Globus pallidus (tissue), 1 donor: ENCODE data around the gene ELOVL2.
"Not testable (repeated sequence)": the region's sequence is repeated elsewhere in the genome, so short reads cannot be mapped to it uniquely, and the experiment has no call there.

Source experiments
- DNase-seq: peaks from one replicate; pipeline ENCODE4 v3.0.0-alpha.2; 2015; ENCODE audit warnings: low spot score

Gene ELOVL2

DNA sequence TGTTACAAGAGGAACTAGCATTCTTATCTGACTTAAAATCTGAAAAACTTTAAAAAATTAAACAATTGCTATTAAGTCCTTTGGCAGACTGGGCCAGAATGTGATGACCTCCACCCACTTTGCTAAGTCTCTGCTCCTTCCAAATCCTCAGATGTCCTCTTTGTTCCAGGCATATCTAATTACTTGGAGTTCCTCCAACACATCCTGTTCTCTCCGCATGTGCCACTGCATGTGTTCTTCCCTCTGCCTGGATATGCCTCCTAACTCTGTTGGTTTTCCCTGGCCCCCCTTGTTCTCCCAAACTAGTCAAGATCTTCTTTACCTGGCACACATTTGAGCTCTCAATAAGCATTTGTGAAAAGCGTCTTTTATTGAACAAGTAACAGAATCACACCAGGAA is 23.1 kb downstream of the ELOVL2 start:
- DNase-seq = no peak

- no peak for DNase-seq
Measured at GRCh38 chr6:11018225-11018624, 25.9 kb downstream of the ELOVL2 start.

- DNase-seq = no peak
Measured at GRCh38 chr6:11017090-11017489, 27.0 kb downstream of the ELOVL2 start.

DNA sequence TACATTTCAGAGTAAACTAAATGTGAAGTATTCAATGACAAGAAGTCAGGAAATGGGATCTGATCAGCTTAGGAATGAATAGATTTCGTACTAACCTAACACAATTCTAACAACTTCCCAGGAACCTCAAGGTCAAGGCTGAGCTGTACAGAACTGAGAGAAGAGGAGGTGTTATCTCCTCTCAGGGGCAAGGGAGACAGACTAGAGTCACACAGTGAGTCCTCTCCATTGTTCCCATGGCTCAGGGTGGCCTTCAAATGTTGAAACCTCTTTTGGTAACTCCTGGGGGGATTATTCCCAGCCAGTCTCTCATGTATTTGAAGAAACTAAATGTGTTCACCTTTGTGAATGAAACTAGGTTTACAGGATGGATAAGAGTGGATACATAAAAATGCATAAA is 27.7 kb downstream of the ELOVL2 start:
- DNase-seq = no peak

GRCh38 chr6:11015102-11015501 is 29.0 kb downstream of the ELOVL2 start:
- DNase-seq = no peak

GRCh38 chr6:11013721-11014070 is 30.4 kb downstream of the ELOVL2 start:
- DNase-seq = no peak

DNA sequence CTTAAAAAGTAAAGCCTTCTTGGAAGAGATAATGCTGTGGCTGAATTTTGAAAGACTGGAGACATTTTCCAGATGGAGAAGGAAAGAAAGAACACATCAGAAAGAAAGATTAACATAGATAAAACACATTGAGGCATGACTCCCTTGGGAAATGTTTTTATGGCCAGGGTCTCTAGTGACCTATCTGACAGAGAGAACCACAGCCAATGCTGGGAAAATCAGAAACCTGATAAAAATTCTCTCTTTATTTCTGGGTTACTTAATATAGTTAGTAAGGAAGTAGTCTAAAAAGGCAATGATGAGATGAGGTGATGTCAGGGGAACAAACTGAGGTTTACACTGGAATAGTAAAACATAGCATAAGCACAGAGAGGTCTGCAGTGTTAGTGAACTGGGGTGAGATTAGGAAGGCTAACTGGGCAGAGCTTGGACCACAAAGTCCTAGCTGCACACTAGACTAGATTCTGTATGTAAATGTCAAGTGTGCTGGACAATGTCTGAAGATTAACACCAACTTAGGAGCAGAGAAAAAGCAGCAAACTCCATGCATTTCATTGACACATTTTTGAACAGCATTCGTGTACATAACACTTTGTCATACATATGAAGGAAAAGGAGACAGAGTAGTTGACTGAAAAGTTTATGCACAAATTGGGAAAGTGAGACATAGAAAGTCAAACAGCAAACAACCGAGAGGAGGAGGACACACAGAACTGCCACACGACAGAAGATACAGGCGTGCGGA is 31.0 kb downstream of the ELOVL2 start:
- DNase-seq = no peak

- no peak for DNase-seq
Measured at GRCh38 chr6:11012295-11012754, 31.8 kb downstream of the ELOVL2 start.

- no peak for DNase-seq
Measured at GRCh38 chr6:11011787-11012234, 32.3 kb downstream of the ELOVL2 start.

- DNase-seq = no peak
Measured at GRCh38 chr6:11009353-11009752, 34.8 kb downstream of the ELOVL2 start.

DNA sequence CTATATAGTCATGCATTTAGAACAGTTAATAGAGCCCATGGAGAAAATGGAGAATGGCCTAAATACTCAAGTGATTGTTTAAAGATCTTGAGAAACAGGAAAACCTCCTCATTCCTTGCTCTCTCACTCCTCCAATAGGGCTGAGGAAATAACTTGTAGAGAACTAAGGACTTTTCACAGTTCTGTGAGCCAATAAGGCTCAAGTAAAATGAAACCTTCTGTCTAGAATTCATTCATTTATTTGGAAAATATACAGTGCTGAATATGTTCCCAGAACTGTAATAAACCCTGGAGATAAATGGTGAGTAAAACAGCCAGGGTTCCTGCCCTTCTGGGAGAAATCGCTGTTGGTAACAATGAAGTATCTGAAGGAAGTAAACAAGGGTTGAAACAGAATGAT is 35.3 kb downstream of the ELOVL2 start:
- no peak for DNase-seq

DNA sequence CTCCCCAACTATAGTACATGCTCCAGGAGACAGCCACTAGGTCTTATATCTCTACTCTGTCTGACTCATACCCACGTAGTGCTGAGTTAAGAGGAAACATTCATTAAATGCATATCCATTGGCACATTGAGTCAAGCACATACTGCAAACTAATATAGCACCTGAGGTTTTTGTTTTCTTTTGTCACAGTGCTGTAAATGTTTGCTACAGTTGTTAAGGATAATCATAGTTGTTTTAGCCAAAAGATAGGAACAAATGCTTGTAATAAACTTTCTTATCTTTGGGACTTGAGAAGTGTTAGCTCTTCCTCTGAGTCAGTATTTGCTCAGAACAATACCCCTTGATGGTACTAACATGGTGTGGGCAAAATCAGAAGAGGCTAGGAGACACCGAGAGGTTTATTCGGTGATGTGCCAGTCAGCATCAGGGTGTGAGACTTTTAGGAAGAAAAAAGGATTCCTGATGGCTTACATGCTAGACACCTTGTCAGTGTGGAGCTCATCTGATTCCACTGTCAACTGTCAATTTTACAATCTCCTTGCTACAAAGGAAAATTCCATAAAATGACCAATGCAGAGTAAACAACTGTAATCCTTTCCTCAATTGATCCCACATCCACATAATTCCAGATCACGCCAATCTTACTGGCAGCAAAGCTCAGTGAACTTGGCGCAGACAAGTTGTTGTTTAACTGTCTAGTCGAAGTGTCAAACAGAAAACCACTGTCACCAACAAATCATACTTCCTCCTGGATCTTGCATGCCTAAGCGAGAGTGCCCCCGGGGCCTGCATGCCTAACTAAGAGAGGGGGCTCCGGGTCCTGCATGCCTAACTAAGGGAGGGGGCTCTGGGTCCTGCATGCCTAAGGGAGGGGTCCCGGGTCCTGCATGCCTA is 36.1 kb downstream of the ELOVL2 start:
- DNase-seq = no peak

- no peak for DNase-seq
Measured at GRCh38 chr6:11006061-11006460, 38.0 kb downstream of the ELOVL2 start.

GRCh38 chr6:11003297-11003696 is 40.8 kb downstream of the ELOVL2 start:
- not testable (repeated sequence) for DNase-seq

DNA sequence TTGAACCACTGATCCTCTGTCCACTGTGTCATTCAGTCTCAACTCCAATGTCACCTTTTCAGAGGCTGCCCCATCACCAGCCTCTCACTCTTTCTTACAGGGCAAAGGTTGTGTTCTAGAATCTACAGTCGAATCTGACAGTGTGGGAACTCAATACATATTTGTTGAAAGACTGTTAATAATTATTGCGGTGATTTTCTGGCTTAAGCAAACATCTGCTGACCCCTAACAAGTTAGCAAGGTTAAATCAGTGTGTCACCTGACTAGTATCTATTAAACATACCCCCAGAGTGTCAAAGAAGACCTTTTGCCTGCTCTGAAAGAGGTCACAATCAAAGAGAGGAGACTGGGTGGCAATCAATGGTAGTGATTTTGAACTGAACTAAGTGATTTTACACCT is 41.9 kb downstream of the ELOVL2 start:
- DNase-seq = no peak

DNA sequence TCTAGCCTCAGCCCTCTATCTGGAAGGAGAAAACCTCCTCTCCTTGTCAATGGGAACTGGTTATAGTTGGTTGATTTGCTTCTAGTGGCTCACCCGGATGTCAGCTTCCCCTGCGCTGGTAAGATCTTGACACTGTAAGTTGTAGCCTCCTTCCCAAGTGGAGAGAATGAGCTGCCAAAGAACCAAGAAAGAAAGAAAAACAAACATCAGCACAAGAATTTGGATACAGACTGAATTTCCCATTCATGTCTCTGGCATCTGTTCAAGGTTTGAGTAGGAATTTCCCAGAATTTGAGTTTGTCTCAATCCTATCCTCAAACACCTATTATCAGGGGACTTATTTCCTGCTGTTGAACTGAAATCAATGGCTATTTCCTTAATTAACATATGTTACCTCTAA is 44.1 kb downstream of the ELOVL2 start:
- peak; percentile 28 for DNase-seq

DNA sequence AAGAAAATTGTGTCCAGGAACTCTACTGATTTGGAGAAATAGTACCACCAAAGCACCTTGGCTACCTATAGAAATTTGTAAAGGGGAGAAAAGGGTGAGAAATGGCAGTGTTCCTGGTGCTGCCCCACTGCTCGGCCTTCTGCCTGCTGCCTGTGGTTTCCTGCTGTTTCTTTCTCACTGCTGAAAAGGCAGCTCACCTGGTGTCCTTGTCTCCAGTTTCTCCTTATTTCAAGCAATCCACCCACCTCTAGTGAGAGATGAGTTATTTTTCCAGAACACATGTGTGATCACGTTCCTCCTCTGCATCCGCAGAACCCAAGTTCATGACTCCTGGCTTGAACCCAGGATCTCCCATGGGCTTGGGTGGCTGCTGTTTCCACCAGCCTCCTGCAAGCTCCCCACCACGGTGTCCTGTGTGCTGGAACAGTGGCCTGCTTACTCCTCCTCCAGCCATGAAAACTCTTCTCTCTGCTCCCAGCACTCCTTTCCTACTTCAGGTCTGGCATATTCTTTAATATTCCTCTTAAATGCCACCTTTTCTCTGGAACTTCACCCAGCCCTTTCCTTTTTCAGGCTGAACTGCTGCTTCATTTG is 48.9 kb downstream of the ELOVL2 start:
- no peak for DNase-seq

- DNase-seq = no peak
Measured at GRCh38 chr6:10993896-10994295, 50.2 kb downstream of the ELOVL2 start.

- DNase-seq = peak; percentile 27
Measured at GRCh38 chr6:10991115-10991514, 53.0 kb downstream of the ELOVL2 start.

GRCh38 chr6:10989587-10989986 is 54.5 kb downstream of the ELOVL2 start:
- DNase-seq = no peak

DNA sequence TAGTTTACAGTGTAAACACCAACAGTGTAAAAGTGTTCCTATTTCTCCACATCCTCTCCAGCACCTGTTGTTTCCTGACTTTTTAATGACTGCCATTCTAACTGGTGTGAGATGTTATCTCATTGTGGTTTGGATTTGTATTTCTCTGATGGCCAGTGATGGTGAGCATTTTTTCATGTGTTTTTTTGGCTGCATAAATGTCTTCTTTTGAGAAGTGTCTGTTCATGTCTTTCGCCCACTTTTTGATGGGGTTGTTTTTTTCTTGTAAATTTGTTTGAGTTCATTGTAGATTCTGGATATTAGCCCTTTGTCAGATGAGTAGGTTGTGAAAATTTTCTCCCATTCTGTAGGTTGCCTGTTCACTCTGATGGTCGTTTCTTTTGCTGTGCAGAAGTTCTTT is 59.1 kb downstream of the ELOVL2 start:
- DNase-seq = not testable (repeated sequence)

- no peak for DNase-seq
Measured at GRCh38 chr6:10981409-10981808, 62.7 kb downstream of the ELOVL2 start.

- DNase-seq = no peak
Measured at GRCh38 chr6:10979603-10980002, 64.5 kb downstream of the ELOVL2 start.
